ENCODE results near the gene STARD4.

DNA sequence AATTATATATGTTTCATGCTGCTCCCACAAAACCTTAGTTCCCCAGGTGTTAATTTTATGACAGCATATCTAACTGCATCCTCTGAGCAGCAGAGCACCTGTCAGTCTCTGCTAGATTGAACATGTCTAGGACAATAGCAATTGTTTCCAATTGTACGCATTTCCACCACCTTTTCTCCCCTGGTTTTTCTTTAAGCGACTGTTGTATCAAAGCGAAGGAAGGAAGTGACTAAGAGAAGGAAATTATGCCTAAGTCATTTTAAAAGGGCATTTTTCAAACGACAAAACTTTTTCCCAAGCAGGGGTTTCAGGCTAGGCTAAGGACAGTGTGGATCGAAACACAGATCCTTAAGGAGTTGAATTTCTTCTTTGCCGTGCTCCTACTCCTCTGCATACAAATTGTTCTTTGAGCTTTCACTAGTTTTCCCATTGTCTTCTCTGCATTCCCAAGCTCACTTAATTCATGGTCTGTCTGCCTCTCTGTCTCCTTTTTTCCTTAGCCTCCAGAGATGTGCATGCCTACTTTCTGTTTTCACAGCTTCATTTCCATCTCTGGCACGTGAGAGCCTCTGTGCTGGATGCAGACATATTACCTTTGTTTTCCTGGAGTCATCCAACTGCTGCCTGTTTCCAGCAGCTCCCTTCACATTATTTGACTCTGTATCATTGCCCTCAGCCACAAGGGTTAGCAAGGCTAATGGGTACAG lies 39.4 kb upstream of the STARD4 start:
- TF ChIP-seq CREB1 (CRISPR knock-in tag; IDR thresholded peaks at IDR 0.05) (no peak), SMAD3 (CRISPR knock-in tag; IDR thresholded peaks at IDR 0.05; ENCODE audit: borderline replicate concordance) (no peak), CTCF (IDR thresholded peaks at IDR 0.05) (no peak), ATF1 (CRISPR knock-in tag; IDR thresholded peaks at IDR 0.05) (no peak), NR1H2 (CRISPR knock-in tag; IDR thresholded peaks at IDR 0.05) (no peak), ZNF219 (CRISPR knock-in tag; IDR thresholded peaks at IDR 0.05; ENCODE audit: borderline replicate concordance) (no peak), STAT6 (CRISPR knock-in tag; conservative IDR thresholded peaks at IDR 0.05; ENCODE audit: low read depth) (no peak), MAX (CRISPR knock-in tag; IDR thresholded peaks at IDR 0.05) (no peak)
- TF ChIP-seq, protein P1, sequence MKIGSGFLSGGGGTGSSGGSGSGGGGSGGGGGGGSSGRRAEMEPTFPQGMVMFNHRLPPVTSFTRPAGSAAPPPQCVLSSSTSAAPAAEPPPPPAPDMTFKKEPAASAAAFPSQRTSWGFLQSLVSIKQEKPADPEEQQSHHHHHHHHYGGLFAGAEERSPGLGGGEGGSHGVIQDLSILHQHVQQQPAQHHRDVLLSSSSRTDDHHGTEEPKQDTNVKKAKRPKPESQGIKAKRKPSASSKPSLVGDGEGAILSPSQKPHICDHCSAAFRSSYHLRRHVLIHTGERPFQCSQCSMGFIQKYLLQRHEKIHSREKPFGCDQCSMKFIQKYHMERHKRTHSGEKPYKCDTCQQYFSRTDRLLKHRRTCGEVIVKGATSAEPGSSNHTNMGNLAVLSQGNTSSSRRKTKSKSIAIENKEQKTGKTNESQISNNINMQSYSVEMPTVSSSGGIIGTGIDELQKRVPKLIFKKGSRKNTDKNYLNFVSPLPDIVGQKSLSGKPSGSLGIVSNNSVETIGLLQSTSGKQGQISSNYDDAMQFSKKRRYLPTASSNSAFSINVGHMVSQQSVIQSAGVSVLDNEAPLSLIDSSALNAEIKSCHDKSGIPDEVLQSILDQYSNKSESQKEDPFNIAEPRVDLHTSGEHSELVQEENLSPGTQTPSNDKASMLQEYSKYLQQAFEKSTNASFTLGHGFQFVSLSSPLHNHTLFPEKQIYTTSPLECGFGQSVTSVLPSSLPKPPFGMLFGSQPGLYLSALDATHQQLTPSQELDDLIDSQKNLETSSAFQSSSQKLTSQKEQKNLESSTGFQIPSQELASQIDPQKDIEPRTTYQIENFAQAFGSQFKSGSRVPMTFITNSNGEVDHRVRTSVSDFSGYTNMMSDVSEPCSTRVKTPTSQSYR (CRISPR knock-in tag; IDR thresholded peaks at IDR 0.05): no peak
- TF ChIP-seq, protein P2, sequence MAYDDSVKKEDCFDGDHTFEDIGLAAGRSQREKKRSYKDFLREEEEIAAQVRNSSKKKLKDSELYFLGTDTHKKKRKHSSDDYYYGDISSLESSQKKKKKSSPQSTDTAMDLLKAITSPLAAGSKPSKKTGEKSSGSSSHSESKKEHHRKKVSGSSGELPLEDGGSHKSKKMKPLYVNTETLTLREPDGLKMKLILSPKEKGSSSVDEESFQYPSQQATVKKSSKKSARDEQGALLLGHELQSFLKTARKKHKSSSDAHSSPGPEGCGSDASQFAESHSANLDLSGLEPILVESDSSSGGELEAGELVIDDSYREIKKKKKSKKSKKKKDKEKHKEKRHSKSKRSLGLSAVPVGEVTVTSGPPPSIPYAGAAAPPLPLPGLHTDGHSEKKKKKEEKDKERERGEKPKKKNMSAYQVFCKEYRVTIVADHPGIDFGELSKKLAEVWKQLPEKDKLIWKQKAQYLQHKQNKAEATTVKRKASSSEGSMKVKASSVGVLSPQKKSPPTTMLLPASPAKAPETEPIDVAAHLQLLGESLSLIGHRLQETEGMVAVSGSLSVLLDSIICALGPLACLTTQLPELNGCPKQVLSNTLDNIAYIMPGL (CRISPR knock-in tag; IDR thresholded peaks at IDR 0.05): no peak
- TF ChIP-seq, protein P3, sequence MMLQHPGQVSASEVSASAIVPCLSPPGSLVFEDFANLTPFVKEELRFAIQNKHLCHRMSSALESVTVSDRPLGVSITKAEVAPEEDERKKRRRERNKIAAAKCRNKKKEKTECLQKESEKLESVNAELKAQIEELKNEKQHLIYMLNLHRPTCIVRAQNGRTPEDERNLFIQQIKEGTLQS (CRISPR knock-in tag; conservative IDR thresholded peaks at IDR 0.05): no peak
